NCI-H526 treated with DMSO at 0.1 percent for 48 hours (cell line): Measurements from ENCODE around the gene ZBTB4.
"Not testable (repeated sequence)": the region's sequence is repeated elsewhere in the genome, so short reads cannot be mapped to it uniquely, and the experiment has no call there.

ENCODE experiments used
- DNase-seq: peaks from one replicate; lab custom pipeline; 2025; lab: John Stamatoyannopoulos, UW

The ZBTB4 gene

DNA sequence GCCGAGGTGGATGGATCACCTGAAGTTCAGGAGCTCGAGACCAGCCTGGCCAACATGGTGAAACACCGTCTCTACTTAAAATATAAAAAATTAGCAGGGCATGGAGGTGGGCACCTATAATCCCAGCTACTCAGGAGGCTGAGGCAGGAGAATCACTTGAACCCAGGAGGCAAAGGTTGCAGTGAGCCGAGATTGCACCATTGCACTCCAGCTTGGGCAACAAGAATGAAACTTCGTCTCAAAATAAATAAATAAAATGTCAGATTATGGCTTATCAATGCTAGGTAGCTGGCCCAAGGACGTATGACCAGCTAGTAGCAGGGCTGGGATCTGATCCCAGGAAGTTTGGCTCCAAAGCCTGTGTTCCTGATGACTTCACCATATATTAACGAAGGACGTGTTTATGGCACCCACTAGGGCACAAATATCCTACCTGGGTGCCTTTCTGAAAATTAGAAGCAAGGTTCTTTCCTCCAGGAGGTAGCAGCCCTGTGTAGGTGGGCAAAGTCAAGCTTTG is 8.9 kb downstream of the ZBTB4 start:
- DNase-seq: not testable (repeated sequence)

DNA sequence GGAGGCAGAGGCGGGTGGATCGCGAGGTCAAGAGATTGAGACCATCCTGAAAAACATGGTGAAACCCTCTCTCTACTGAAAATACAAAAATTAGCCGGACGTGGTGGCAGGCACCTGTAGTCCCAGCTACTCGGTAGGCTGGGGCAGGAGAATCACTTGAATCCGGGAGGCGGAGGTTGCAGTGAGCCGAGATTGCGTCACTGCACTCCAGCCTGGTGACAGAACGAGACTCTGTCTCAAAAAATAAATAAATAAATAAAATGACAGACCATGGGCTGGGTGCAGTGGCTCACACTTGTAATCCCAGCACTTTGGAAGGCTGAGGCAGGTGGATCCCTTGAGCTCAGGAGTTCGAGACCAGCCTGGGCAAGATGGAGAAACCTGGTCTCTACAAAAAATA is 9.6 kb downstream of the ZBTB4 start:
- not testable (repeated sequence) for DNase-seq

GRCh38 chr17:7468804-7469389 is 10.5 kb downstream of the ZBTB4 start:
- no peak for DNase-seq

DNA sequence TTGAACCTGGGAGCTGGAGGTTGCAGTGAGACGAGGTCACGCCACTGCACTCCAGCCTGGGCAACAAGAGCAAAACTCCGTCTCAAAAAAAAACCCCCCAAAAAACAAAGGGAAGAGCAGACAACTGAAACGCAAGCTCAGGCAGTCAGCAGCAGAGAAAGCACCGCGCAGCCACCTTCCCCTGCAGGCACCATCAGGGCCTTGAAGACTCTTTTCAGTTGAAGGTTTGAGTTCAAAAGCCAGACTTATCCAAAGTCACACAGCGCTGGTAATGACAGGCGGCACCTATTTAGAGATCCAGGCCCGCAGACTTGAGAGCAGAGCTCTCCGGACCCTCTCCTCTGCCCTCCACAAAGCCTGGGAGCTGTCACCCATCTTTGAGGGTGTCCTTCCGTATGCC is 11.1 kb downstream of the ZBTB4 start:
- no peak for DNase-seq

DNA sequence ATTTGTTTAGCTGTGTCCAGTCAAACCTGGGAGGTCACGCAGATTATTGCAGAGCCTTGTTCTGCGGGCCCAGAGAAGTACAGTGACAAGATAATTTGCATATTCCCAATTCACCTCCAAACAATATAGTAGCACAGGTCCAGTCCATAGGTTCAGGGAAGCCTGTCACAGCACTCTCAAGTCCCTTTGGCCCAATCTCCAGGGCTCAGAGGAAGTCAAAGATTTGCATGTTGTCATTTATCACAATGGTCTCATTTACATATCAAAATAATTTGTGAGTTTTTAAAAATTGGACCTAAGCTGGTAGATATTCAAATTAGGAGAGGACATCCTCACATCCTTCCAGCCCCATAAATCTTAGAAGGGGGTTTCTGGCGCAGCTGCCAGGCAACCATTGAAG is 11.9 kb downstream of the ZBTB4 start:
- peak; percentile 9 for DNase-seq

- DNase-seq: no peak
These were observed 12.6 kb downstream of the ZBTB4 start for GRCh38 chr17:7466639-7467341.

DNA sequence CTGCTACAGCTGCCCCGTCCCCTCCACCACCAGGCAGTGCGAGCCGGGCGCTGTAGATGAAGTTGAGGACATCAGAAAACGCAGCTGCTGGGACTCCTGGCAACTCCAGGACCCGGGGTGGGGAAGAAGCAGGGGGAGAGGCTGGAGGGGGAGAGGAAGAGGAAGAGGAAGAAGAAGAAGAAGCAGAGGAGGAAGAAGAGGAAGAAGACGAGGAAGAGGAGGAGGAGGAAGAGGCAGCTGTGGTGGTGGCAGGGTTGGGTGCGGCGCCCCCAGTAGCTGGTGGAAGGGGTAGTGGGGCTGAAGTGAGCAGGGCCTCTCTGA is 13.2 kb downstream of the ZBTB4 start:
- no peak for DNase-seq

- no peak for DNase-seq
These were observed 13.7 kb downstream of the ZBTB4 start for GRCh38 chr17:7465597-7466275.

GRCh38 chr17:7464081-7464480 is 15.3 kb downstream of the ZBTB4 start:
- DNase-seq: no peak

GRCh38 chr17:7463372-7463846 is 16.0 kb downstream of the ZBTB4 start:
- DNase-seq: no peak

DNA sequence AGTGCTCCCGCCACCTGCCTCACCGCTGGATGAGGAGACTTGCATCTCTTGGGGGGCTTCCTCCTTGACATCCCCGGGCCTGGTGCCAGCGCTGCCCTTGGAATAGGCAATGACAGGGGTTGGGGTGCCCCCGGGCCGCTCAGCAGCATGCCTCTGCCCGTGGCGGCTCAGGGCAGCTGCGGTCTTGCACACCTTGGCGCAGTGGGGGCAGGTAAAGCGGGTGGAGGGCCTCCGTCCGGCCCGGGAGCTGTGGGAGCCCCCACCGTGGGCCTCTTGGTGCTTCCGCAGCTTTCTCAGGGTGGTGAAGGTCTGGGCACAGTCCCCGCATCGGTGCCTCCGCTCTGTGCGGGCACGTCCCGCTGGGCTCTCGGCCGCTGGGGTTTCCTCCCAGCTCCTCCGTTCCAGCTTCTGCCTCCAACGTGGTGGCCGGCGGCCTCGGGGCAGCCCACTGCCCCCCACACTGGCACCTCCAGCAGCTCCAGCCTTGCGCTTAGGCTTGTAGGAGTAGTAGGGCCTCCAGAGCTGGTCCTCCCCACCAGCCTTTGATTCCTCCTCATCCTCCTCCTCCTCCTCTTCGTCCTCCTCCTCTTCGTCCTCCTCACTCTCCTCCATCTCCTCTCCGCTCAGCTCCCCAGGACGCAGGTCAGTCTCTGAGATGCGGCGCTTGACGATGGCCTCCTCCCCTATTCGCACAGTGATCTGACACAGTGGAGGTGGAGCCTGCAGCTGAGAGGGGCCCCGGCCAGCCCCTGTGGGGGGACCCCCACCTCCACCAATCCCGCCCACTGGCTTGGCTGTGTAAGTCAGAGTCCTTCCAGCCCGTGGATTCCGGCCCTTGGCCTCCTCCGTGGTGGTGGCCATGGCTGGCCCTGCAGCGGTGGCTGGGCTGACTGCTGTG is 16.7 kb downstream of the ZBTB4 start:
- DNase-seq: no peak

DNA sequence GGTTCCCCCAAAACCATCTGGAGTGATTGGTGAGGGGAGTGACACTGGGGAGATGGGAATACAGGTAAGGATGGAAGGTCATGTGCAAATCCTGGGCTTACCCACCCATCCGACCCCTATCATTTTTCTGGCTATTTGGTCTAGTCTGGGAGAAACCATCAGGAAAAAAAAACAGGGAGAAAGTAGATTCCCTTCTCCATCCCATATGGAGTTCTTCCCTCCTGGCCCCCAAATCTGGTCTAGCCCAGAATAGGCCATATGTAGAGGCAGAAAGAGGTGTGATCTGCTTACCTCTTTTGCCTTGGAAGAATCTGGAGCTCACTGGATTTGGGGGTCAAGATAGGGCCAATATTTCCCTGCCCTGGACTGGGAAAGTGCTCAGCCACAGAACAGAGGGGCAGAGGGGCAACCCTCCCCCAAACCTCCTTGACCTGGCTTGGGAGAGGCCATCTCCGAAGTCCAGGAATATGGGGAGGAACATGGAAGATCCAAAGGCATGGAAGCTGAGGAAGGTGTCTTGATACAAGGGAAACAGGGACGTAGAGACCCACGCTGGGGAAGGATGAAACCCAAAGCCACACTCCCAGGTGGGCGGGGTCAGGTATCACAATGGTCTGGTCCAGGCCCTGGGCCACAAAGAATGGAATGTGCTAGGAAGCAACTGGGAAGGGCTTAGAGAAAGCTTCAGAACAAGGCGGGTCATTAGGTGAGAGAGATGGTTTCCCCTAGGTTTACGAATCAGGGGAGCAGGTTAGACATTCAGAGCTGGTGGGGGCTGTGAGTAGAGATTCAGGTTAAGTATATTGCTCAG is 18.4 kb downstream of the ZBTB4 start:
- no peak for DNase-seq

DNA sequence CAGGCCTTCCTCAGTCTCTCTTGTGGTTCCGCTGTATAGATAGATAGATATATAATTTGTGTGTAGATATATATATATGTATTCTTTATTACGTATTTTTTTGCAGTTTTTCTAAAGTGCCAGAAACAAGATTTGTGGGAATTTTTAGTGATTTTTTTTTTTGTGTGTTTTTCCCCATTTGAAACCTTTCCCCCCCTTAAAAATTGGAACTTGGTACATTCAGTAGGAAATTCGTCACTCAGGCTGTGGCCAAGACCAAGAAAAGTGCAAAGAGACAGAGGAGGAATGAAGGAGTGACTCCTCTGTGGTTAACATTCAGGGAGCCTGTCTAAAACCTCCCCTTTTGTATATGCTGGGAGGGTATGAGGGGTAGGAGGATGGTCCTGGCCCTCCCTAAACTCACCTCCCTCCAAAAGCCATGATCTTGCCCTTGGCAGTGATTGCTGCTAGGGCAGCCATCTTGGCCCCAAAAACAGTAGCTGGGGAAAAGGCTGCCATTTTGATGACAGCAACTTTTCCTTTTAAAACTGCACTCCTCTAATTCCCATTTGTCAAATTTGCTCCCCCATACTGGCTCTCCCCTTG is 19.4 kb downstream of the ZBTB4 start:
- no peak for DNase-seq

- DNase-seq: no peak
These were observed 31.0 kb downstream of the ZBTB4 start for GRCh38 chr17:7448461-7448860.

DNA sequence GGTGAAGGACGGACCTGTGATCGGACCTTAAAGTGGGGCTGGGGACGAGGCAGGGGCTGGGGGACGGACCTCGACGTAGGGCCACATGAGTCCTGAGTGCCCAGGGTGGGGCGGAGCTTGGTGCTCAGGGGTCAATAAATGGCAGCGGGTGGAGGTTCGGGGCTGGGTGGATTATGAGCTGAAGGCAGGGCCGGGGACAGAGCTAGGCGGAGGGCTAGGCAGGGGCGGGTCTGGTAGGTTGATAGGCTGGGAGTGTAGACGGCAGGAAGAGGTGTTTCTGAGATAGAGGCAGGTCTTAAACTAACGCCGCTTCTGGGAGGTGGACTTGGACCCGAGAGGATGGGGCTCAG is 33.8 kb downstream of the ZBTB4 start:
- DNase-seq: no peak

GRCh38 chr17:7444682-7445618 is 34.5 kb downstream of the ZBTB4 start, which contains the start of gene CHRNB1:
Gene CHRNB1, plus strand, starts transcription at chr17:7445061. Its CDS starts 67 bp downstream, at chr17:7445128.
- DNase-seq: no peak

DNA sequence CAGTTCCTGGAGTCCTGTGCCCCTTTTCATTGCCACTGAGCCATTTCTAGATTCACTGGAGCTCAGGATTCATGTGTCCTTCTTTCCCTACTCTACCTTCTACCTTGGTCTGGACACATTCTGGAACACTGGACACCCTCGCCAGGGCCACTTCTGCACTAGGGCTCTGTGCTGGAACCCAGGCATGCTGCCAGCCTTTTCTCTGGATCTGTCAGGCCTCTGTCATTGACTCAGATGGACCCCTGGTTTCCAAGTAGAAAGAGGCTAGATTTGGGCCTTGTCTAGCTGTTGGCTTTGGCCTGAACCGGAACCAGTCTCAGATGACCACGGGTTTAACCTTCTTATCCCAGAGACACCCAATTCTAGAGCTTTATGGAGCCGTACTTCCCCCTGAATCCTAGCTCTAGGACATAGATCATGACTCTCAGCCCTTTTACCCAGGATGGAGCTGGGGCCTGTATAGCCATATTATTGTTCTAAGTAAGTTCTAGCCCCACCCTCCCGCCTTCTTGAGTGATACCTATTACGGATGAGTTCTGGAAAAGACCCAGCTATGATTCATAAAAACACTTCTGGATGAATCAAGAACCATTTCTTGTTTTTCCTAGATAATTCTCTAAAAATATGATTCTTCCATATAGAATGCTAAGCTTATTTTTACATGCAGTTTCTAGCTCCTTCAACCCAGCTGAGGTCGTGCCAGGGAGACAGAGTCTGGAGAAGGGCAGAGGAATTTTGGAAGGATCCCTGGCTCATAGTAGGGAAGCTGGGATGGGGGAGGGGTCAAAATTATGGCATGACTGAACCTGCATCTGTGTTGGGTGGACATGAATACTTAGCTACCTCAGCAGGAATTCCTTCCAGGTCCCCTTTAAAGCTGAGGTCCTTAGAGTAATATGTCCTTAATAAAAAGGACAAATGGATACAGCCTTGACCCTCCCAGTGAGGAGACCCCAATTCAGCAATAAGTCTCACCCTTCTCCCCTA is 35.6 kb downstream of the ZBTB4 start:
- DNase-seq: no peak

GRCh38 chr17:7442142-7442541 is 37.3 kb downstream of the ZBTB4 start:
- no peak for DNase-seq

- DNase-seq: no peak
These were observed 38.2 kb downstream of the ZBTB4 start for GRCh38 chr17:7441266-7441665.
